Esophagus squamous epithelium (tissue), 4 donors: ENCODE data around the gene ACTRT3.

Experiments used
- CTCF ChIP-seq, 6 experiments: fragments of 450-650 bp in 4 of 6; fragments of 200-600 bp in 2 of 6; sonication (generic) in 2 of 6; IDR thresholded peaks; one replicate each; pipeline ENCODE4 v1.5.1; 2016 to 2019; ENCODE audit warnings: antibody characterized with exemption in 6 of 6, mild to moderate bottlenecking in 4 of 6, moderate library complexity in 4 of 6
- POLR2A ChIP-seq, 4 donors: fragments of 450-650 bp; IDR thresholded peaks; one replicate each; pipeline ENCODE4 v1.6.1; 2017; ENCODE audit warnings: antibody characterized with exemption in 4 of 4, mild to moderate bottlenecking in 4 of 4, moderate library complexity in 3 of 4

GRCh38 chr3:169755488-169755887 is 13.9 kb downstream of the ACTRT3 start:
- TF ChIP-seq CTCF (IDR thresholded peaks at IDR 0.05) (no peak), POLR2A (IDR thresholded peaks at IDR 0.05) (no peak)
